Astrocyte of the cerebellum (primary cell): ENCODE data around the gene EIF4G3.

ENCODE experiments used
- DNase-seq: peaks from one replicate; pipeline ENCODE4 v3.0.0-alpha.2; 2011; ENCODE audit warnings: low read depth
- H3K4me3 ChIP-seq: 2 replicates; pipeline ENCODE4 v1.5.1; 2011; ENCODE audit warnings: mild to moderate bottlenecking, low read depth, low read length, moderate library complexity
- in situ Hi-C: cut with HindIII; loops from 2 replicates; pipeline ENCODE4 v1.10.0; 2017; ENCODE audit warnings: low sequenced_read_pairs
- TF ChIP-seq, protein P1 (sequence below): IDR thresholded peaks from 2 replicates; pipeline ENCODE4 v1.5.1; 2012; ENCODE audit warnings: low read length, low read depth, moderate library complexity, mild to moderate bottlenecking; ENCODE audit errors: missing control alignments

Gene EIF4G3

DNA sequence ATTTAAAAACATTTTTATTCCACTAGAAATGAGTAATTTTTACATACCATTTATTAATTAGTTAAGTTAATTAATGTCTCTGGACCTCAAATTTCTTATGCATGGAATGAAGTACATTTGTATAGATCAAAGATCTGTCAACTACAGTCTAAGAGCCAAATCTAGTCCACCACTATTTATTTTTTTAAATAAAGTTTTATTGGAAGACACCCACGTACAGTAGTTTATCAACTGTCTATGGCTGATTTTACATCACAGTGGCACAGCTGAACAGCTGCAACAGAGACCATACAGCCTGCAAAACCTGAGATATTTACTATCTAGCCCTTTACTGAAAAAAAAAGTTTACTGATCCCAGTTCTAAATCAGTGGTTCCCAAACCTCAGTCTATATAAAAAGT, 201.0 kb downstream of the EIF4G3 start:
- DNase-seq: no peak
- TF ChIP-seq, protein P1, sequence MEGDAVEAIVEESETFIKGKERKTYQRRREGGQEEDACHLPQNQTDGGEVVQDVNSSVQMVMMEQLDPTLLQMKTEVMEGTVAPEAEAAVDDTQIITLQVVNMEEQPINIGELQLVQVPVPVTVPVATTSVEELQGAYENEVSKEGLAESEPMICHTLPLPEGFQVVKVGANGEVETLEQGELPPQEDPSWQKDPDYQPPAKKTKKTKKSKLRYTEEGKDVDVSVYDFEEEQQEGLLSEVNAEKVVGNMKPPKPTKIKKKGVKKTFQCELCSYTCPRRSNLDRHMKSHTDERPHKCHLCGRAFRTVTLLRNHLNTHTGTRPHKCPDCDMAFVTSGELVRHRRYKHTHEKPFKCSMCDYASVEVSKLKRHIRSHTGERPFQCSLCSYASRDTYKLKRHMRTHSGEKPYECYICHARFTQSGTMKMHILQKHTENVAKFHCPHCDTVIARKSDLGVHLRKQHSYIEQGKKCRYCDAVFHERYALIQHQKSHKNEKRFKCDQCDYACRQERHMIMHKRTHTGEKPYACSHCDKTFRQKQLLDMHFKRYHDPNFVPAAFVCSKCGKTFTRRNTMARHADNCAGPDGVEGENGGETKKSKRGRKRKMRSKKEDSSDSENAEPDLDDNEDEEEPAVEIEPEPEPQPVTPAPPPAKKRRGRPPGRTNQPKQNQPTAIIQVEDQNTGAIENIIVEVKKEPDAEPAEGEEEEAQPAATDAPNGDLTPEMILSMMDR: no peak
- in situ Hi-C loops: no loop called here
- H3K4me3 ChIP-seq: no peak overlapping the region

DNA sequence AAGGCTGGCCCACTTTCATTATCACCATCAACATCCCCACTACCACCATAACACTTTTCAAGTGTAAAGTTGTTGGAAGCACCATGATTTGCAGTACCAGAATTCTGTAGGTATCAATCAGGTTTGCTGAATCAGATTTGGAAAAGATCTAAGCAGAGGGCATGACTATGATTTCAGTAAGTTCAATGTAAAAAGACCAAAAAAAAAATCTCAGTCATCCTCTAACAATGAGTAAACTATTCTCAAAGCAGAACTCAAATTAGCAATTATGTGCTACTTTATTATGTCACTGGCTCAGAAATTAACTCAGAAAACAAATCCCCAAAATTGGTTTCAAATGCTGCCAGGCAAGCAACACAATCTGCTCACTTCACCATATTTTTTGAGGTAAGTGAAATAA, 201.7 kb downstream of the EIF4G3 start:
- TF ChIP-seq, protein P1: no peak
- no peak for DNase-seq
- no peak overlapping the region for H3K4me3 ChIP-seq
- in situ Hi-C loops: no loop called here

DNA sequence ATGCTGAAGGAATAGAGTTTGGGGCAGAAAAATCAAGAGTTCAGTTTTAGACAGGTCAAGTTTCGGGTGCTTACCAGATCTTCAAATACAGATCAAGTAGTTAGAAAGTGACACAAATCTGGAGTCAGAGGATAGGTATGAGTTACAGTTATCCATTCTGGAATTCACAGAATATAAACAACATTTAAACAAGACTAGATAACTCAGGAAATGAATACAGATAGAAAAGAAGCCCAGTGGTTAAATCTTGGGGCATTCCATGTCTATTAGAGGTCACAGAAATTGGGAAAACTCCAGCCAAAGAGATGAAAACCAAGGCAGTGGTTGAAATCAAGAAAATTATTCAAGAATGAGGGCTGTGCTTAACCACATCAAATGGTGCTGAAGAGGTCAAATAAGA, 202.6 kb downstream of the EIF4G3 start:
- in situ Hi-C loops: no loop called here
- DNase-seq: no peak
- TF ChIP-seq, protein P1: no peak
- no peak overlapping the region for H3K4me3 ChIP-seq

DNA sequence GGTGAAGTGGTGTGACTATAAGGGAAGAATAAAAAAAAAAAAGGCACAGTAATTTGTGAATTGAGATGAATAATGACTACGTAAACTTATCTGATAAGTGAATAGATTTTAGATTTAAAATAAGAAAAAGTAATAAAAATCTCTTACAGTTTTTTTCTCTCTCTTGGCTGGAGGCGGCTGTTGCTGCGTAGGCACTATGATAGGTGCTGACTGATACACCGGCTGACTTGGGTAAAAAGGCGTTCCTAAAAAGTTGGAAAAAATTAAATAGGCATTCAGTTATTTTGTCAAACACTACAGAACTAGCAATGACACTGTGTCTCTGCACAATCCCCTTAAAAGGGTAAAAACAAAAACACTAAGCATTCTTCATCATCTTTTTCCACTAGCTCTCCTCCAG, 203.8 kb downstream of the EIF4G3 start:
- TF ChIP-seq, protein P1: no peak
- in situ Hi-C loops: no loop called here
- DNase-seq: no peak
- no peak overlapping the region for H3K4me3 ChIP-seq

DNA sequence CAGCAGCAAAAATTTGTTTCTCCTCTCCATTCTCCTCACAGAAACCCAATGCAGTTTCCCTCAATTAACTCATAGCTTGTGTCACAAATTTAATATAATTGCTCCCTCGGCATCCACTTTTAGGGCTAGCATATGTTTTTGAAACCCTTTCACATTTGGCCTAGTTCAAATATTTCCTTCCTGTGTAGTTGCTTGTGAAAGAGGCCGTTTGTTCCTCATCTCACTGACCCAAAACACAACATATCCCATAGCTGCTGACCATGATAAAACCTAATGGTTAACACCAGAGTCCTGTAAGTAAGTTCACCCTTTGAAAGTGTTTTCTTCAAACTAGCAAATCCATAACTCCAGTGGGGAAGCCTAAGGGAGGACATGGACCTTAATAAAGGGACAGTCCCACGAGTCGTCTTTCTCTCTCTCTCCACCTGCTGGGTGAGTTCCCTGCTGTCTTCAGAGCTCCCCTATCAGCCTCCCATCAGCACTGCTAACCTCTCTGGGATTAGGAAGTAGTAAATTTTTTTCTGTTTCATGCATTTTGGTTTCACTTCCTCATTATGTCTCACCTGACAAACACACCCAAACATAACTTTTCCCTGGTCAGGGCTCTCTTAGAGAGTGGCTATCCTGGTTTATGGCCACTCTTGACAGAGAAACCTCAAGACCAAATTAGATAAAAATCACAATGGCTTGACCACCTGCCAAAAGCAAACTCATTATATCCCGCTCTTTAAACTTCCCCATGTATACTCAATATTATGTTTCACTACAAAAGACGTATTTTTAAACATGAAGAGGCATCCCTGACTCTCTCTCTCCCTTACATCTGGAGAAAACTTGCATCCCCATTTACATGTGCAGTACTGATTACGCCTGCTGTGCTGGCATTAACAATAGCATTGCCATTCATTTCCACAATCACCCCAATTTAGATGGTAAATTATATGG, 211.9 kb downstream of the EIF4G3 start:
- in situ Hi-C loops: no loop called here
- TF ChIP-seq, protein P1: no peak
- no peak for DNase-seq
- no peak overlapping the region for H3K4me3 ChIP-seq

DNA sequence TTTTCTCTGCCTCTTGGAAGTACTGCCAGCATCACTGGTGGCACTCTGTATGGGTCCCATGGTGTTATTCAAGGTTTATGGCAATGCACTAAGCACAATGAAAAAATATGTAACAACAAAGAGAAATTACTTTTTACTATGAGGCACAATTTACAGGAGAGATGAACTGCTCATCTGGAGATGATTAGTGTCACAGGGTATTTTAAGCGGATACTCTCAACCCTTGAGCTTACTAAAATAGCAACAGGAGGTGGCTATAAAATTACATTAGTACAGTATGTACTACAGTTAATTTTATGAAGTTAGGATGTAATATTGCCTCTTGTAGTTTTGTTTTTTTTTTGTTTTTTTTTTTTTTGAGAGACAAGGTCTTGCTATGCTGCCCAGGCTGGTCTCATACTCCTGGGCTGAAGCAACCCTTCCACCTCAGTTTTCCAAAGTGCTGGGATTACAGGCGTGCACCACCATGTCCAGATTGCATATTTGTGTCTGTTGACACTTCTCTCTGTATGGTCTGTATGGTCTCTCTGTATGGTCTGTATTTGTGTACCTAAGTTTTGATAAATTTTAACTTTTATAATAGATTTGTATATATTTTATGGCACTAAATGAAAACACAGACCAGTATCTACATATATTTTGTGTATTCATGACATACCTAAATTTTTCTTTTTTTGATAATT, 214.0 kb downstream of the EIF4G3 start:
- in situ Hi-C loops: no loop called here
- TF ChIP-seq, protein P1: no peak
- H3K4me3 ChIP-seq: no peak overlapping the region
- DNase-seq: no peak
